Mucosa of stomach (tissue), 1 donor: Measurements from ENCODE around the gene A1CF.
"Not testable (repeated sequence)": the region's sequence is repeated elsewhere in the genome, so short reads cannot be mapped to it uniquely, and the experiment has no call there.

Experiments used
- H3K27me3 ChIP-seq: one replicate; pipeline ENCODE4 v1.7.0; 2013; ENCODE audit warnings: mild to moderate bottlenecking, low read length; ENCODE audit not compliant: control insufficient read depth, insufficient read depth
- H3K36me3 ChIP-seq: one replicate; pipeline ENCODE4 v1.7.0; 2013; ENCODE audit warnings: low read length; ENCODE audit not compliant: control insufficient read depth, insufficient read depth
- H3K4me1 ChIP-seq: one replicate; pipeline ENCODE4 v1.7.0; 2013; ENCODE audit warnings: mild to moderate bottlenecking, low read length; ENCODE audit not compliant: control insufficient read depth, insufficient read depth
- H3K4me3 ChIP-seq: one replicate; pipeline ENCODE4 v1.7.0; 2013; ENCODE audit warnings: low read length
- H3K9ac ChIP-seq: one replicate; pipeline ENCODE4 v1.7.0; 2013; ENCODE audit warnings: mild to moderate bottlenecking, low read length, moderate library complexity
- H3K9me3 ChIP-seq: one replicate; pipeline ENCODE4 v1.7.0; 2013; ENCODE audit warnings: mild to moderate bottlenecking, low read length, moderate library complexity; ENCODE audit not compliant: control insufficient read depth
- donor health status: Pancreatic carcinoma.

A1CF gene

DNA sequence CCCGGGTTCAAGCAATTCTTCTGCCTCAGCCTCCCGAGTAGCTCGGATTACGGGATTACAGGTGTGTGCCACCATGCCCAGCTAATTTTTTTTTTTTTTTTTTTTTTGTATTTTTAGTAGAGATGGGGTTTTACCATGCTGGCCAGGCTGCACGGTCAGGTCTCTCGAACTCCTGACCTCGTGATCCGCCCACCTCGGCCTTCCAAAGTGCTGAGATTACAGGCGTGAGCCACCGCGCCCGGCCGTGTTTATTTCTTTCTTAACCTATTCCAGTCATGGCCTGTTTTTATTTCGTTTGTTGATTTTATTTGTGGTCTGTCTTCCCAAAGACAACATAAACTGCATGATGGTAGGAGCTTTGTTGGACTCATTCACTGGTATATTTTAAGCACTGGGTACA, 20.4 kb upstream of the A1CF start:
- not testable (repeated sequence) for H3K4me1 ChIP-seq, H3K27me3 ChIP-seq, H3K9me3 ChIP-seq, H3K36me3 ChIP-seq, H3K4me3 ChIP-seq, H3K9ac ChIP-seq

DNA sequence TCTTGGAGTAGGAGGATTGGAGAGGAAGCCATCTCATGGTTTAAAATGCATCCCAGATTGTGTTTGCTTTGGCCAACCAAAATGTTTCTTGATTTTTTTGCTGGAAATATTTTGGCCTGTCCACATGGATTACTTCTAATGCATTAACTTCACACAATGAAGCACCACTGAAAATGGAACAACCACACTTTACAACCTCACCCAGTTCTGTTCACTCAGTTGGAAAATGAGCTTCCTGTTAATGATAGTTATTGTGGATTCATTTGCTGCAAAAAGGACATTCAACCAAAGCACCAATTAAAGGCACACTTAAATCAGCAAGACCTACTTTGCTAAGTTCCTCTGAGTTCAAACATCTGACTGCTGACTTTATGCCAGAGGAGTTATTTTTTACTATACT, 11.3 kb upstream of the A1CF start:
- Histone ChIP-seq H3K36me3 (no peaks in the 10 kb centered on the region), H3K4me3 (no peak overlapping the region), H3K4me1 (no peaks in the 10 kb centered on the region), H3K27me3 (no peaks in the 10 kb centered on the region), H3K9me3 (no peaks in the 10 kb centered on the region), H3K9ac (no peak overlapping the region)

GRCh38 chr10:50894312-50894711, 8.9 kb upstream of the A1CF start:
- no peaks in the 10 kb centered on the region for H3K9me3 ChIP-seq
- H3K4me3 ChIP-seq = no peak overlapping the region
- H3K4me1 ChIP-seq = no peaks in the 10 kb centered on the region
- no peaks in the 10 kb centered on the region for H3K27me3 ChIP-seq
- H3K36me3 ChIP-seq = no peaks in the 10 kb centered on the region
- H3K9ac ChIP-seq = no peak overlapping the region

- Histone ChIP-seq H3K27me3 (no peaks in the 10 kb centered on the region), H3K9ac (no peak overlapping the region), H3K36me3 (no peaks in the 10 kb centered on the region)
These were observed 7.0 kb upstream of the A1CF start for GRCh38 chr10:50892467-50892866.

DNA sequence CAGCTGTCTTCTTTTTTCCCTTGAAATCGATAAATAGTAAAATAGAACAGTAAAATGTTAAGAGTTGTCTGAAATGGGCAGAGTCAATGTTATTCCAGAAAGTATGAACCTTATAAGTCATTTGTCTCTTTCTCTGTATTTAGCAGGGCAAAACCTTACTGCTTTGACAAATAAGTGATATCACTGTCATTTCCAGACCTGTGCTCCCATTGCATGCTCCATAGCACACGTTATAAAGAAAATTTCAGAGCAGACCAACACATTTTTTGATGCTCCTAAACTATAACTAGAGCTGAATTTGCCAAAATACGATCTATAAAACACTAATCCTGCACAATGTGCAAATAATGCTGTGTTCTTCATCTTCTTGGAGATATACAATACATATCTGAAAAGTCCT, 1.1 kb downstream of the A1CF start:
- no peaks in the 10 kb centered on the region for H3K9me3 ChIP-seq
- H3K4me3 ChIP-seq = no peak overlapping the region
- peaks cover 4% of the 10 kb centered on the region for H3K4me1 ChIP-seq
- H3K36me3 ChIP-seq = no peaks in the 10 kb centered on the region
- H3K27me3 ChIP-seq = no peaks in the 10 kb centered on the region
- H3K9ac ChIP-seq = no peak overlapping the region

More at GRCh38 chr10:50892467-50892866, 7.0 kb upstream of the A1CF start:
- H3K4me3 ChIP-seq = no peak overlapping the region
- H3K9me3 ChIP-seq = no peaks in the 10 kb centered on the region
- H3K4me1 ChIP-seq = no peaks in the 10 kb centered on the region

- Histone ChIP-seq H3K27me3 (no peaks in the 10 kb centered on the region), H3K9ac (no peak overlapping the region)
These were observed 1.8 kb downstream of the A1CF start for GRCh38 chr10:50883629-50884028.

GRCh38 chr10:50882540-50882983, 2.9 kb downstream of the A1CF start:
- peaks cover 4% of the 10 kb centered on the region for H3K4me1 ChIP-seq
- H3K9me3 ChIP-seq = no peaks in the 10 kb centered on the region
- no peak overlapping the region for H3K4me3 ChIP-seq
- H3K27me3 ChIP-seq = no peaks in the 10 kb centered on the region
- no peaks in the 10 kb centered on the region for H3K36me3 ChIP-seq
- no peak overlapping the region for H3K9ac ChIP-seq

More at GRCh38 chr10:50883629-50884028, 1.8 kb downstream of the A1CF start:
- no peak overlapping the region for H3K4me3 ChIP-seq
- H3K9me3 ChIP-seq = no peaks in the 10 kb centered on the region
- peaks cover 4% of the 10 kb centered on the region for H3K4me1 ChIP-seq
- no peaks in the 10 kb centered on the region for H3K36me3 ChIP-seq

GRCh38 chr10:50881046-50881445, 4.4 kb downstream of the A1CF start:
- not testable (repeated sequence) for H3K4me1 ChIP-seq, H3K9me3 ChIP-seq, H3K4me3 ChIP-seq, H3K36me3 ChIP-seq, H3K9ac ChIP-seq, H3K27me3 ChIP-seq

GRCh38 chr10:50876429-50876828, 9.0 kb downstream of the A1CF start:
- Histone ChIP-seq H3K27me3 (no peaks in the 10 kb centered on the region), H3K4me3 (no peak overlapping the region), H3K9ac (no peak overlapping the region), H3K36me3 (no peaks in the 10 kb centered on the region), H3K4me1 (no peaks in the 10 kb centered on the region), H3K9me3 (no peaks in the 10 kb centered on the region)

GRCh38 chr10:50874723-50875122, 10.7 kb downstream of the A1CF start:
- Histone ChIP-seq H3K36me3 (no peaks in the 10 kb centered on the region), H3K9ac (no peak overlapping the region), H3K4me3 (no peak overlapping the region), H3K9me3 (no peaks in the 10 kb centered on the region), H3K27me3 (no peaks in the 10 kb centered on the region), H3K4me1 (no peaks in the 10 kb centered on the region)

GRCh38 chr10:50866317-50866716, 19.1 kb downstream of the A1CF start:
- H3K9me3 ChIP-seq = no peaks in the 10 kb centered on the region
- no peak overlapping the region for H3K4me3 ChIP-seq
- H3K9ac ChIP-seq = no peak overlapping the region

GRCh38 chr10:50862719-50863118, 22.7 kb downstream of the A1CF start:
- H3K4me3 ChIP-seq = no peak overlapping the region
- H3K27me3 ChIP-seq = no peaks in the 10 kb centered on the region
- H3K4me1 ChIP-seq = no peaks in the 10 kb centered on the region
- no peaks in the 10 kb centered on the region for H3K36me3 ChIP-seq
- H3K9ac ChIP-seq = no peak overlapping the region
- H3K9me3 ChIP-seq = no peaks in the 10 kb centered on the region

More at GRCh38 chr10:50866317-50866716, 19.1 kb downstream of the A1CF start:
- peaks cover 3% of the 10 kb centered on the region for H3K4me1 ChIP-seq
- H3K36me3 ChIP-seq = no peaks in the 10 kb centered on the region
- H3K27me3 ChIP-seq = no peaks in the 10 kb centered on the region

GRCh38 chr10:50861370-50861769, 24.1 kb downstream of the A1CF start:
- Histone ChIP-seq H3K4me1 (peaks cover 2% of the 10 kb centered on the region), H3K9me3 (no peaks in the 10 kb centered on the region), H3K9ac (no peak overlapping the region), H3K36me3 (no peaks in the 10 kb centered on the region), H3K27me3 (no peaks in the 10 kb centered on the region), H3K4me3 (no peak overlapping the region)
